HEK293T (cell line): ENCODE measurements around the gene CTNS.

Experiments
- CTCF ChIA-PET: fragments of 350-600 bp; formaldehyde crosslinking; extraction: SDS; loops from one replicate; lab custom pipeline; 2021; ENCODE audit warnings: antibody characterized with exemption, inconsistent platforms; lab: Yijun Ruan, JAX
- POLR2A ChIA-PET: fragments of 350-600 bp; formaldehyde crosslinking; extraction: SDS; loops from one replicate; lab custom pipeline; 2020; ENCODE audit warnings: antibody characterized with exemption, inconsistent platforms; lab: Yijun Ruan, JAX
- DNase-seq: peaks from one replicate; pipeline ENCODE4 v3.0.0; 2012; ENCODE audit warnings: mixed read lengths; ENCODE audit errors: extremely low spot score
- ARNT ChIP-seq: fragments of 450-650 bp; IDR thresholded peaks from 2 replicates; pipeline ENCODE4 v1.6.1; 2017; ENCODE audit warnings: mild to moderate bottlenecking
- BHLHE40 ChIP-seq: fragments of 450-650 bp; IDR thresholded peaks from 2 replicates; pipeline ENCODE4 v1.6.1; 2016; ENCODE audit warnings: mild to moderate bottlenecking, moderate library complexity, borderline replicate concordance
- CTBP1 ChIP-seq: fragments of 450-650 bp; IDR thresholded peaks from 2 replicates; pipeline ENCODE4 v1.6.1; 2016; ENCODE audit warnings: borderline replicate concordance
- ELF4 ChIP-seq: fragments of 450-650 bp; IDR thresholded peaks from 2 replicates; pipeline ENCODE4 v1.6.1; 2017; ENCODE audit warnings: antibody characterized with exemption
- FOXA1 ChIP-seq: fragments of 450-650 bp; IDR thresholded peaks from 2 replicates; pipeline ENCODE4 v1.6.1; 2016; ENCODE audit warnings: mild to moderate bottlenecking
- FOXK2 ChIP-seq: fragments of 450-650 bp; IDR thresholded peaks from 2 replicates; pipeline ENCODE4 v1.6.1; 2016; ENCODE audit warnings: mild to moderate bottlenecking
- FOXM1 ChIP-seq: fragments of 450-650 bp; IDR thresholded peaks from 2 replicates; pipeline ENCODE4 v1.6.1; 2017; ENCODE audit warnings: mild to moderate bottlenecking, borderline replicate concordance
- HDGF ChIP-seq: fragments of 450-650 bp; IDR thresholded peaks from 2 replicates; pipeline ENCODE4 v1.6.1; 2017; ENCODE audit warnings: antibody characterized with exemption, borderline replicate concordance
- L3MBTL2 ChIP-seq: fragments of 450-650 bp; conservative IDR thresholded peaks from 2 replicates; pipeline ENCODE4 v1.6.1; 2016; ENCODE audit warnings: mild to moderate bottlenecking
- LEF1 ChIP-seq: fragments of 450-650 bp; IDR thresholded peaks from 2 replicates; pipeline ENCODE4 v1.6.1; 2017; ENCODE audit warnings: mild to moderate bottlenecking, borderline replicate concordance
- NFRKB ChIP-seq: fragments of 450-650 bp; IDR thresholded peaks from 2 replicates; pipeline ENCODE4 v1.6.1; 2016; ENCODE audit warnings: mild to moderate bottlenecking, moderate library complexity
- PKNOX1 ChIP-seq: fragments of 450-650 bp; IDR thresholded peaks from 2 replicates; pipeline ENCODE4 v1.6.1; 2016
- SP1 ChIP-seq: fragments of 450-650 bp; IDR thresholded peaks from 2 replicates; pipeline ENCODE4 v1.6.1; 2017
- SUZ12 ChIP-seq: fragments of 450-650 bp; IDR thresholded peaks from 2 replicates; pipeline ENCODE4 v1.6.1; 2016; ENCODE audit warnings: mild to moderate bottlenecking
- TARDBP ChIP-seq: fragments of 450-650 bp; IDR thresholded peaks from 2 replicates; pipeline ENCODE4 v1.6.1; 2016
- ZNF384 ChIP-seq: fragments of 450-650 bp; IDR thresholded peaks from 2 replicates; pipeline ENCODE4 v1.6.1; 2016

Gene CTNS

GRCh38 chr17:3660311-3660891, 23.8 kb downstream of the CTNS start:
- no peak for DNase-seq
- TF ChIP-seq FOXA1 = no peak
- TF ChIP-seq FOXK2 = no peak
- TF ChIP-seq L3MBTL2 = no peak
- TF ChIP-seq ELF4 = no peak
- TF ChIP-seq TARDBP = no peak
- TF ChIP-seq NFRKB = no peak
- TF ChIP-seq PKNOX1 = no peak
- TF ChIP-seq LEF1 = no peak
- no peak for TF ChIP-seq SUZ12
- no peak for TF ChIP-seq SP1
- no peak for TF ChIP-seq HDGF
- no peak for TF ChIP-seq ARNT
- TF ChIP-seq ZNF384 = no peak
- no peak for TF ChIP-seq CTBP1
- no peak for TF ChIP-seq FOXM1
- ChIA-PET POLR2A (interaction anchor here (1.0 kb wide), 1 partner anchor 13 kb away, joined by 3 read pairs; no protein-coding TSS in a partner anchor), CTCF (no interaction called here)

GRCh38 chr17:3663102-3664011, 26.8 kb downstream of the CTNS start:
- no peak for DNase-seq
- ChIA-PET POLR2A (no interaction called here), CTCF (no interaction called here)
- TF ChIP-seq FOXM1 (no peak), FOXK2 (no peak), PKNOX1 (no peak), NFRKB (no peak), BHLHE40 (no peak), LEF1 (no peak), CTBP1 (no peak), SP1 (no peak), L3MBTL2 (no peak), SUZ12 (no peak), ELF4 (no peak)

GRCh38 chr17:3665834-3666233, 29.3 kb downstream of the CTNS start:
- ChIA-PET POLR2A (no interaction called here), CTCF (no interaction called here)
- no peak for DNase-seq
- TF ChIP-seq LEF1 (no peak), SP1 (no peak), HDGF (no peak), L3MBTL2 (no peak), PKNOX1 (no peak), FOXM1 (no peak), SUZ12 (no peak), CTBP1 (no peak), FOXA1 (no peak), BHLHE40 (no peak), ZNF384 (no peak), FOXK2 (no peak), ARNT (no peak), ELF4 (no peak), TARDBP (no peak), NFRKB (no peak)

- no peak for TF ChIP-seq PKNOX1
- no peak for TF ChIP-seq NFRKB
- TF ChIP-seq FOXK2 = no peak
- no peak for TF ChIP-seq ZNF384
- no peak for TF ChIP-seq TARDBP
- TF ChIP-seq FOXM1 = no peak
- no peak for TF ChIP-seq CTBP1
- no peak for TF ChIP-seq ARNT
- TF ChIP-seq SP1 = no peak
- no peak for TF ChIP-seq BHLHE40
- TF ChIP-seq SUZ12 = no peak
- no peak for TF ChIP-seq LEF1
- no peak for TF ChIP-seq L3MBTL2
- no peak for TF ChIP-seq ELF4
- no peak for TF ChIP-seq FOXA1
- no peak for TF ChIP-seq HDGF
- no peak for DNase-seq
- POLR2A ChIA-PET = interaction anchor here (2.8 kb wide), 1 partner anchor 30 kb away, joined by 17 read pairs; the partner anchor contains the start of genes CTNS and SHPK
- CTCF ChIA-PET = no interaction called here
Measured at GRCh38 chr17:3666516-3666915, 30.0 kb downstream of the CTNS start.
